CD4-positive, alpha-beta memory T cell (primary cell): ENCODE results near the gene MYLK. TPM values are rescaled to one million over a fixed set of nuclear protein-coding genes. Genes with fewer than 3 reads are reported as not detected.
"Not testable (repeated sequence)": the region's sequence is repeated elsewhere in the genome, so short reads cannot be mapped to it uniquely, and the experiment has no call there.

Experiments used
- CTCF ChIA-PET: fragments of 350-600 bp; sonication (Branson Sonifier 250); formaldehyde crosslinking; loops from one replicate; lab custom pipeline; 2021; ENCODE audit warnings: inconsistent platforms; ENCODE audit not compliant: partially characterized antibody; lab: Charles Lee
- POLR2A ChIA-PET: fragments of 350-600 bp; sonication (Branson Sonifier 250); formaldehyde crosslinking; loops from one replicate; lab custom pipeline; 2021; ENCODE audit not compliant: partially characterized antibody; lab: Charles Lee
- DNase-seq, 5 donors: peaks; one replicate each; pipeline versions ENCODE4 v3.0.0 to v3.0.0-alpha.2; 2020 to 2022; ENCODE audit warnings: mixed read lengths in 1 of 5
- H3K27ac ChIP-seq: one replicate; pipeline ENCODE4 v1.7.0; 2013; ENCODE audit warnings: low read depth, low read length
- H3K27me3 ChIP-seq: 2 replicates; pipeline ENCODE4 v1.7.0; 2013; ENCODE audit warnings: mild to moderate bottlenecking, low read length, moderate library complexity; ENCODE audit not compliant: insufficient read depth
- H3K36me3 ChIP-seq: 2 replicates; pipeline ENCODE4 v1.7.0; 2013; ENCODE audit warnings: mild to moderate bottlenecking, low read length, moderate library complexity; ENCODE audit not compliant: insufficient read depth
- H3K4me1 ChIP-seq: 2 replicates; pipeline ENCODE4 v1.7.0; 2013; ENCODE audit warnings: mild to moderate bottlenecking, low read length, moderate library complexity; ENCODE audit not compliant: insufficient read depth
- H3K4me3 ChIP-seq, 2 donors: one replicate each; pipeline ENCODE4 v1.7.0; 2013; ENCODE audit warnings: low read length in 2 of 2, mild to moderate bottlenecking in 1 of 2
- H3K9me3 ChIP-seq, 2 donors: one replicate each; pipeline ENCODE4 v1.7.0; 2013; ENCODE audit warnings: low read length in 2 of 2, control low read depth in 1 of 2; ENCODE audit not compliant: control insufficient read depth in 1 of 2
- H3K27ac Mint-ChIP-seq, 7 donors: one replicate each; pipeline ENCODE4 v1.8.0; 2020 to 2021; ENCODE audit warnings: mixed read lengths in 7 of 7, mild to moderate bottlenecking in 6 of 7, inconsistent platforms in 3 of 7, moderate library complexity in 3 of 7
- H3K27me3 Mint-ChIP-seq, 2 donors: one replicate each; pipeline ENCODE4 v1.8.0; 2020 to 2021; ENCODE audit warnings: mixed read lengths in 2 of 2
- H3K36me3 Mint-ChIP-seq, 2 donors: one replicate each; pipeline ENCODE4 v1.8.0; 2020 to 2021; ENCODE audit warnings: mixed read lengths in 2 of 2, inconsistent platforms in 1 of 2, mild to moderate bottlenecking in 1 of 2
- H3K4me1 Mint-ChIP-seq, 4 donors: one replicate each; pipeline ENCODE4 v1.8.0; 2020 to 2021; ENCODE audit warnings: mixed read lengths in 4 of 4, mild to moderate bottlenecking in 1 of 4
- H3K4me3 Mint-ChIP-seq, 8 donors: one replicate each; pipeline ENCODE4 v1.8.0; 2020 to 2021; ENCODE audit warnings: mixed read lengths in 8 of 8, mild to moderate bottlenecking in 7 of 8, moderate library complexity in 6 of 8, inconsistent platforms in 3 of 8
- H3K9me3 Mint-ChIP-seq, 8 donors: one replicate each; pipeline ENCODE4 v1.8.0; 2020 to 2021; ENCODE audit warnings: mixed read lengths in 8 of 8, mild to moderate bottlenecking in 5 of 8, inconsistent platforms in 3 of 8, moderate library complexity in 1 of 8
- intact Hi-C: fragments of 100-400 bp; cut with micrococcal nuclease; formaldehyde crosslinking; loops from one replicate; pipeline ENCODE4 v1.15.1; 2023
- polyA plus RNA-seq, 2 donors: library from polyadenylated mRNA; unstranded; fragments of 300-500 nt; fragmentation: Illumina TruSeq; gene quantifications; one replicate each; pipeline ENCODE4 v1.2.3, GENCODE V29; 2021
- total RNA-seq, 2 experiments: library from RNA; stranded (reverse); gene quantifications; one replicate each; pipeline ENCODE4 v1.2.3, GENCODE V29; 2021

The MYLK gene
- total and polyA plus RNA-seq, 4 experiments from 2014 or later: 0.18 TPM; not detected in 3

GRCh38 chr3:123890991-123891390 is 6.9 kb upstream of the MYLK start:
- H3K4me1 ChIP-seq, H3K27ac Mint-ChIP-seq, H3K4me3 ChIP-seq, intact Hi-C loops, H3K4me1 Mint-ChIP-seq, H3K36me3 Mint-ChIP-seq, POLR2A ChIA-PET, CTCF ChIA-PET, H3K27me3 ChIP-seq, H3K27ac ChIP-seq, H3K9me3 ChIP-seq, H3K4me3 Mint-ChIP-seq, H3K36me3 ChIP-seq, DNase-seq: not testable (repeated sequence)
- Mint-ChIP-seq H3K9me3 (peaks cover 3 to 38% (median 26%) of the 10 kb centered on the region in 8 donors), H3K27me3 (peaks cover 20 to 25% of the 10 kb centered on the region in 2 donors)

- H3K36me3 ChIP-seq, H3K4me3 ChIP-seq, H3K9me3 ChIP-seq, intact Hi-C loops, POLR2A ChIA-PET, H3K4me3 Mint-ChIP-seq, CTCF ChIA-PET, H3K27ac ChIP-seq, H3K4me1 Mint-ChIP-seq, DNase-seq, H3K27me3 ChIP-seq, H3K27ac Mint-ChIP-seq, H3K36me3 Mint-ChIP-seq, H3K4me1 ChIP-seq: not testable (repeated sequence)
- H3K9me3 Mint-ChIP-seq: peaks cover 3 to 38% (median 26%) of the 10 kb centered on the region in 8 donors
- peaks cover 26 to 30% of the 10 kb centered on the region in 2 donors for H3K27me3 Mint-ChIP-seq
These were observed 6.0 kb upstream of the MYLK start for GRCh38 chr3:123890162-123890561.

GRCh38 chr3:123884993-123885392 is 861 bp upstream of the MYLK start:
- no peak for DNase-seq
- Mint-ChIP-seq H3K36me3 (peaks cover 0 to 2% of the 10 kb centered on the region in 2 donors), H3K27me3 (peaks cover 54 to 55% of the 10 kb centered on the region in 2 donors), H3K27ac (no peak overlapping the region), H3K9me3 (peaks cover 0 to 12% (median 3%) of the 10 kb centered on the region in 8 donors), H3K4me3 (peak overlapping the region in 1 of 8 donors; percentile 65), H3K4me1 (peaks cover 6 to 18% (median 10%) of the 10 kb centered on the region in 4 donors)
- ChIA-PET POLR2A (no interaction called here), CTCF (no interaction called here)
- peaks cover 6% of the 10 kb centered on the region for H3K27me3 ChIP-seq
- H3K4me1 ChIP-seq: peaks cover 8% of the 10 kb centered on the region
- H3K36me3 ChIP-seq: no peaks in the 10 kb centered on the region
- intact Hi-C loops: no loop called here
- H3K27ac ChIP-seq: no peak overlapping the region
- H3K4me3 ChIP-seq: no peak overlapping the region
- H3K9me3 ChIP-seq: no peaks in the 10 kb centered on the region

GRCh38 chr3:123883701-123884202 is 380 bp downstream of the MYLK start:
- H3K27ac Mint-ChIP-seq: no peak overlapping the region
- Histone ChIP-seq H3K4me1 (peaks cover 8% of the 10 kb centered on the region), H3K9me3 (no peaks in the 10 kb centered on the region), H3K27ac (no peak overlapping the region), H3K36me3 (no peaks in the 10 kb centered on the region), H3K27me3 (peaks cover 6% of the 10 kb centered on the region), H3K4me3 (no peak overlapping the region)
- POLR2A ChIA-PET: no interaction called here
- no peaks in the 10 kb centered on the region for H3K36me3 Mint-ChIP-seq
- peaks cover 0 to 5% (median under 1%) of the 10 kb centered on the region in 8 donors for H3K9me3 Mint-ChIP-seq
- intact Hi-C loops: no loop called here
- H3K27me3 Mint-ChIP-seq: peaks cover 47 to 50% of the 10 kb centered on the region in 2 donors
- H3K4me1 Mint-ChIP-seq: peaks cover 6 to 18% (median 10%) of the 10 kb centered on the region in 4 donors
- DNase-seq: no peak
- peak overlapping the region; percentile 10 to 78 (median 43) for H3K4me3 Mint-ChIP-seq
- CTCF ChIA-PET: no interaction called here

- H3K36me3 ChIP-seq: no peaks in the 10 kb centered on the region
- Mint-ChIP-seq H3K4me1 (peaks cover 6 to 18% (median 10%) of the 10 kb centered on the region in 4 donors), H3K9me3 (peaks cover 0 to 5% (median 0%) of the 10 kb centered on the region in 8 donors), H3K36me3 (no peaks in the 10 kb centered on the region), H3K27me3 (peaks cover 43 to 45% of the 10 kb centered on the region in 2 donors), H3K4me3 (peak overlapping the region in 6 of 8 donors; percentile 21 to 78 (median 40)), H3K27ac (no peak overlapping the region)
- H3K27ac ChIP-seq: no peak overlapping the region
- intact Hi-C loops: no loop called here
- no peak overlapping the region for H3K4me3 ChIP-seq
- CTCF ChIA-PET: no interaction called here
- H3K27me3 ChIP-seq: peaks cover 6% of the 10 kb centered on the region
- peaks cover 8% of the 10 kb centered on the region for H3K4me1 ChIP-seq
- DNase-seq: no peak
- no peaks in the 10 kb centered on the region for H3K9me3 ChIP-seq
- POLR2A ChIA-PET: no interaction called here
These were observed 1.0 kb downstream of the MYLK start for GRCh38 chr3:123883111-123883510.

GRCh38 chr3:123881771-123882170 is 2.4 kb downstream of the MYLK start:
- Histone ChIP-seq H3K27me3 (peaks cover 6% of the 10 kb centered on the region), H3K4me1 (peaks cover 8% of the 10 kb centered on the region), H3K36me3 (no peaks in the 10 kb centered on the region), H3K9me3 (no peaks in the 10 kb centered on the region), H3K4me3 (no peak overlapping the region), H3K27ac (no peak overlapping the region)
- H3K4me1 Mint-ChIP-seq: peaks cover 6 to 18% (median 10%) of the 10 kb centered on the region in 4 donors
- H3K27me3 Mint-ChIP-seq: peaks cover 39 to 44% of the 10 kb centered on the region in 2 donors
- no peak for DNase-seq
- peaks cover 0 to 5% (median 0%) of the 10 kb centered on the region in 8 donors for H3K9me3 Mint-ChIP-seq
- CTCF ChIA-PET: no interaction called here
- no peak overlapping the region for H3K4me3 Mint-ChIP-seq
- POLR2A ChIA-PET: no interaction called here
- no peaks in the 10 kb centered on the region for H3K36me3 Mint-ChIP-seq
- intact Hi-C loops: no loop called here
- H3K27ac Mint-ChIP-seq: no peak overlapping the region

- Histone ChIP-seq H3K36me3 (no peaks in the 10 kb centered on the region), H3K27ac (no peak overlapping the region), H3K9me3 (no peaks in the 10 kb centered on the region), H3K27me3 (peaks cover 6% of the 10 kb centered on the region), H3K4me3 (no peak overlapping the region), H3K4me1 (peaks cover 8% of the 10 kb centered on the region)
- no peak for DNase-seq
- Mint-ChIP-seq H3K4me3 (no peak overlapping the region), H3K27me3 (peaks cover 37 to 39% of the 10 kb centered on the region in 2 donors), H3K36me3 (no peaks in the 10 kb centered on the region), H3K27ac (no peak overlapping the region), H3K4me1 (peaks cover 6 to 18% (median 10%) of the 10 kb centered on the region in 4 donors), H3K9me3 (peaks cover 0 to 4% (median 0%) of the 10 kb centered on the region in 8 donors)
- intact Hi-C loops: no loop called here
- ChIA-PET POLR2A (no interaction called here), CTCF (no interaction called here)
These were observed 3.1 kb downstream of the MYLK start for GRCh38 chr3:123880998-123881561.
